Sigmoid colon (tissue), 4 donors: Measurements from ENCODE around the gene AQP5.

Experiments used
- POLR2AphosphoS5 ChIP-seq, 4 donors: sonication (generic); formaldehyde crosslinking; IDR thresholded peaks; one replicate each; pipeline ENCODE4 v1.6.1; 2017; ENCODE audit warnings: antibody characterized with exemption in 4 of 4
- TF ChIP-seq, protein P1 (sequence below), 4 experiments: fragments of 450-650 bp in 3 of 4; fragments of 200-600 bp in 1 of 4; IDR thresholded peaks; one replicate each; pipeline ENCODE4 v1.5.1; 2016 to 2019; ENCODE audit warnings: antibody characterized with exemption in 4 of 4, mild to moderate bottlenecking in 3 of 4, moderate library complexity in 2 of 4

DNA sequence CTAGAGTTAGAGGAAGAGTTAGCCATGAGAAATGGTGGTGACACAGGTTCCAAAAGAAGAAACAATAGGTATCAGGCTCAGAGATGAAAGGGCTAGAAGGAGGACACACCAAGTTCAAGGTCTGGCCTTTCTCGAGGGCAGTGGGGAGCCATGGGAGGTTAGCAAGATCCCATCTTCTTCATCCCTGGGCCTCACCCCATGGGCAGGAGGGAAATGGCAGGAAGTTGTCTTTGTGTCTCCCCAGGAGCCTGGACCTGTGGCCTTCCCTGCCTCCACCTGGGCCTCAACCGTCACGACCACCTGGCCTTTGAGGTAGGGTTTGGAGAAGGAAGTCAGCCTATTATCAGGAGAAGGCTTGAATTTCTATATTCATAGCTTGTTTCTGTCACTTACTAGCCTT is 17.0 kb upstream of the AQP5 start:
- TF ChIP-seq, protein P1, sequence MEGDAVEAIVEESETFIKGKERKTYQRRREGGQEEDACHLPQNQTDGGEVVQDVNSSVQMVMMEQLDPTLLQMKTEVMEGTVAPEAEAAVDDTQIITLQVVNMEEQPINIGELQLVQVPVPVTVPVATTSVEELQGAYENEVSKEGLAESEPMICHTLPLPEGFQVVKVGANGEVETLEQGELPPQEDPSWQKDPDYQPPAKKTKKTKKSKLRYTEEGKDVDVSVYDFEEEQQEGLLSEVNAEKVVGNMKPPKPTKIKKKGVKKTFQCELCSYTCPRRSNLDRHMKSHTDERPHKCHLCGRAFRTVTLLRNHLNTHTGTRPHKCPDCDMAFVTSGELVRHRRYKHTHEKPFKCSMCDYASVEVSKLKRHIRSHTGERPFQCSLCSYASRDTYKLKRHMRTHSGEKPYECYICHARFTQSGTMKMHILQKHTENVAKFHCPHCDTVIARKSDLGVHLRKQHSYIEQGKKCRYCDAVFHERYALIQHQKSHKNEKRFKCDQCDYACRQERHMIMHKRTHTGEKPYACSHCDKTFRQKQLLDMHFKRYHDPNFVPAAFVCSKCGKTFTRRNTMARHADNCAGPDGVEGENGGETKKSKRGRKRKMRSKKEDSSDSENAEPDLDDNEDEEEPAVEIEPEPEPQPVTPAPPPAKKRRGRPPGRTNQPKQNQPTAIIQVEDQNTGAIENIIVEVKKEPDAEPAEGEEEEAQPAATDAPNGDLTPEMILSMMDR (IDR thresholded peaks at IDR 0.05) = no peak
- TF ChIP-seq POLR2AphosphoS5 (IDR thresholded peaks at IDR 0.05) = no peak
